WTC11 (cell line): ENCODE data around the gene ADD1. TPM values are rescaled to one million over a fixed set of nuclear protein-coding genes. Genes with fewer than 3 reads are reported as not detected.

Experiments used
- ATAC-seq: fragments of 200-7000 bp; cut with Tn5 transposase; 2 replicates; pipeline ENCODE4 v1.10.0; 2021; ENCODE audit warnings: mild to moderate bottlenecking, moderate library complexity
- CTCF ChIA-PET: fragments of 300-600 bp; sonication (Branson Sonifier 250); formaldehyde crosslinking; loops from one replicate; lab custom pipeline; 2021; ENCODE audit warnings: antibody characterized with exemption; lab: Charles Lee
- POLR2A ChIA-PET: fragments of 350-600 bp; sonication (Branson Sonifier 250); formaldehyde crosslinking; loops from one replicate; lab custom pipeline; 2021; ENCODE audit warnings: antibody characterized with exemption; lab: Charles Lee
- DNase-seq: peaks from one replicate; pipeline ENCODE4 v3.0.0; 2021; ENCODE audit warnings: low spot score
- H3K27ac Mint-ChIP-seq: 2 replicates; pipeline ENCODE4 v1.8.0; 2021; ENCODE audit warnings: mixed read lengths
- H3K27me3 Mint-ChIP-seq: 2 replicates; pipeline ENCODE4 v1.8.0; 2021; ENCODE audit warnings: low read depth, mild to moderate bottlenecking, moderate library complexity, mixed read lengths
- H3K36me3 Mint-ChIP-seq: 2 replicates; pipeline ENCODE4 v1.8.0; 2021; ENCODE audit warnings: mixed read lengths
- H3K4me1 Mint-ChIP-seq: 2 replicates; pipeline ENCODE4 v1.8.0; 2022; ENCODE audit warnings: mixed read lengths
- H3K4me3 Mint-ChIP-seq: 2 replicates; pipeline ENCODE4 v1.8.0; 2021; ENCODE audit warnings: mild to moderate bottlenecking, moderate library complexity, mixed read lengths
- H3K9me3 Mint-ChIP-seq: 2 replicates; pipeline ENCODE4 v1.8.0; 2021; ENCODE audit warnings: mixed read lengths
- CBFB ChIP-seq: sonication (generic); formaldehyde crosslinking; IDR thresholded peaks from 2 replicates; pipeline ENCODE4 v1.8.1; 2022; ENCODE audit warnings: mild to moderate bottlenecking, low read depth, missing genetic modification reagents
- CTCF ChIP-seq: fragments of 200-600 bp; IDR thresholded peaks from 2 replicates; pipeline ENCODE4 v1.8.0; 2022; ENCODE audit warnings: antibody characterized with exemption
- E2F5 ChIP-seq: sonication (generic); formaldehyde crosslinking; IDR thresholded peaks from 2 replicates; pipeline ENCODE4 v1.8.1; 2022; ENCODE audit warnings: mild to moderate bottlenecking, moderate library complexity, missing genetic modification reagents
- ETV6 ChIP-seq: sonication (generic); formaldehyde crosslinking; IDR thresholded peaks from 2 replicates; pipeline ENCODE4 v1.8.1; 2022; ENCODE audit warnings: mild to moderate bottlenecking, missing genetic modification reagents
- GABPB1 ChIP-seq: sonication (generic); formaldehyde crosslinking; IDR thresholded peaks from 2 replicates; pipeline ENCODE4 v1.8.1; 2023; ENCODE audit warnings: mild to moderate bottlenecking, missing genetic modification reagents
- GTF2I ChIP-seq: fragments of 250-450 bp; sonication (Bioruptor Pico); conservative IDR thresholded peaks from 2 replicates; pipeline ENCODE4 v1.4.0; 2021; ENCODE audit warnings: mild to moderate bottlenecking
- MXD4 ChIP-seq: fragments of 250-450 bp; sonication (Bioruptor Pico); IDR thresholded peaks from 2 replicates; pipeline ENCODE4 v1.8.0; 2021; ENCODE audit warnings: mild to moderate bottlenecking, moderate library complexity, borderline replicate concordance
- NFATC4 ChIP-seq: fragments of 250-450 bp; sonication (Bioruptor Pico); IDR thresholded peaks from 2 replicates; pipeline ENCODE4 v1.9.0; 2021; ENCODE audit warnings: mild to moderate bottlenecking
- NR2C2 ChIP-seq: sonication (generic); formaldehyde crosslinking; IDR thresholded peaks from 2 replicates; pipeline ENCODE4 v1.8.0; 2022; ENCODE audit warnings: mild to moderate bottlenecking, missing genetic modification reagents
- PRRX2 ChIP-seq: fragments of 250-450 bp; sonication (Bioruptor Pico); IDR thresholded peaks from 2 replicates; pipeline ENCODE4 v1.8.0; 2021; ENCODE audit warnings: mild to moderate bottlenecking
- RORB ChIP-seq: fragments of 250-450 bp; sonication (Bioruptor Pico); IDR thresholded peaks from 2 replicates; pipeline ENCODE4 v1.9.0; 2021; ENCODE audit warnings: mild to moderate bottlenecking
- SP1 ChIP-seq: sonication (generic); formaldehyde crosslinking; conservative IDR thresholded peaks from 2 replicates; pipeline ENCODE4 v1.8.1; 2022; ENCODE audit warnings: missing genetic modification reagents
- STAT6 ChIP-seq: sonication (generic); formaldehyde crosslinking; conservative IDR thresholded peaks from 2 replicates; pipeline ENCODE4 v1.8.1; 2023; ENCODE audit warnings: mild to moderate bottlenecking, low read depth, missing genetic modification reagents, moderate library complexity
- USF2 ChIP-seq: sonication (generic); formaldehyde crosslinking; IDR thresholded peaks from 2 replicates; pipeline ENCODE4 v1.8.1; 2023; ENCODE audit warnings: mild to moderate bottlenecking, missing genetic modification reagents, moderate library complexity
- ZBTB43 ChIP-seq: sonication (generic); formaldehyde crosslinking; IDR thresholded peaks from 2 replicates; pipeline ENCODE4 v1.8.1; 2023; ENCODE audit warnings: mild to moderate bottlenecking, missing genetic modification reagents
- ZMAT4 ChIP-seq: fragments of 250-450 bp; sonication (Bioruptor Pico); IDR thresholded peaks from 2 replicates; pipeline ENCODE4 v1.9.0; 2021; ENCODE audit warnings: mild to moderate bottlenecking
- ZNF219 ChIP-seq: sonication (generic); formaldehyde crosslinking; IDR thresholded peaks from 2 replicates; pipeline ENCODE4 v1.8.0; 2023; ENCODE audit warnings: missing genetic modification reagents, mild to moderate bottlenecking, borderline replicate concordance
- ZNF317 ChIP-seq: sonication (generic); formaldehyde crosslinking; IDR thresholded peaks from 2 replicates; pipeline ENCODE4 v1.8.1; 2023; ENCODE audit warnings: low read depth, mild to moderate bottlenecking, moderate library complexity, missing genetic modification reagents, borderline replicate concordance
- total RNA-seq: library from RNA; stranded (reverse); gene quantifications from 3 replicates; pipeline ENCODE4 v1.2.3, GENCODE V29; 2021

ADD1 gene
- total RNA-seq, 1 experiment from 2014 or later = 178 TPM

- CTCF ChIA-PET = interaction anchor here (0.7 kb wide), 2 partner anchors 10 to 38 kb away, joined by 3 to 4 read pairs; no protein-coding TSS in a partner anchor
- H3K27me3 Mint-ChIP-seq = no peaks in the 10 kb centered on the region
- TF ChIP-seq MXD4 (CRISPR knock-in tag) (no peak), NR2C2 (CRISPR knock-in tag) (no peak), ZNF219 (CRISPR knock-in tag) (no peak), CBFB (CRISPR knock-in tag) (no peak), NFATC4 (CRISPR knock-in tag) (no peak), ZBTB43 (CRISPR knock-in tag) (no peak), E2F5 (CRISPR knock-in tag) (no peak)
- TF ChIP-seq, all 79 proteins: peak for 0
- Mint-ChIP-seq H3K9me3 (no peaks in the 10 kb centered on the region), H3K36me3 (peaks cover 15% of the 10 kb centered on the region; the same call in 1 of the 2 replicates), H3K27ac (peak overlapping the region; percentile 50; the same call in 1 of the 2 replicates), H3K4me3 (no peak overlapping the region), H3K4me1 (peaks cover 12% of the 10 kb centered on the region)
- no peak for ATAC-seq
- no peak for DNase-seq
- POLR2A ChIA-PET = no interaction called here
Measured at GRCh38 chr4:2852481-2852921, 8.9 kb downstream of the ADD1 start.

- no peak for TF ChIP-seq GTF2I (CRISPR knock-in tag)
- DNase-seq = no peak
- POLR2A ChIA-PET = interaction anchor here (0.7 kb wide), 1 partner anchor 618 kb away, joined by 4 read pairs; no protein-coding TSS in a partner anchor
- CTCF ChIA-PET = interaction anchor here (0.6 kb wide), 1 partner anchor 55 kb away, joined by 3 read pairs; no protein-coding TSS in a partner anchor
- H3K27ac Mint-ChIP-seq = peak overlapping the region; percentile 33; the same call in 1 of the 2 replicates
- no peaks in the 10 kb centered on the region for H3K9me3 Mint-ChIP-seq
- peaks cover 15% of the 10 kb centered on the region; the same call in 1 of the 2 replicates for H3K36me3 Mint-ChIP-seq
- H3K4me3 Mint-ChIP-seq = no peak overlapping the region
- H3K4me1 Mint-ChIP-seq = peaks cover 22% of the 10 kb centered on the region
- ATAC-seq = no peak
- H3K27me3 Mint-ChIP-seq = no peaks in the 10 kb centered on the region
Measured at GRCh38 chr4:2855584-2855983, 11.9 kb downstream of the ADD1 start.

- Mint-ChIP-seq H3K9me3 (no peaks in the 10 kb centered on the region), H3K4me3 (no peak overlapping the region), H3K36me3 (peaks cover 15% of the 10 kb centered on the region; the same call in 1 of the 2 replicates), H3K4me1 (peaks cover 29% of the 10 kb centered on the region), H3K27ac (no peak overlapping the region), H3K27me3 (no peaks in the 10 kb centered on the region)
- DNase-seq (no peak), ATAC-seq (no peak)
- ChIA-PET CTCF (no interaction called here), POLR2A (no interaction called here)
- TF ChIP-seq GTF2I (CRISPR knock-in tag) = no peak
Measured at GRCh38 chr4:2856266-2856665, 12.6 kb downstream of the ADD1 start.

GRCh38 chr4:2857349-2857927 lies 13.8 kb downstream of the ADD1 start:
- Mint-ChIP-seq H3K4me1 (peaks cover 41% of the 10 kb centered on the region), H3K27me3 (no peaks in the 10 kb centered on the region), H3K36me3 (peaks cover 15% of the 10 kb centered on the region; the same call in 1 of the 2 replicates), H3K4me3 (no peak overlapping the region), H3K9me3 (no peaks in the 10 kb centered on the region), H3K27ac (no peak overlapping the region)
- DNase-seq (no peak), ATAC-seq (no peak)
- POLR2A ChIA-PET = interaction anchor here (1.1 kb wide), 1 partner anchor 15 kb away, joined by 3 read pairs; no protein-coding TSS in a partner anchor
- TF ChIP-seq USF2 (CRISPR knock-in tag) = no peak
- TF ChIP-seq ZNF317 = no peak
- no peak for TF ChIP-seq GABPB1 (CRISPR knock-in tag)
- TF ChIP-seq SP1 (CRISPR knock-in tag) = no peak
- no peak for TF ChIP-seq GTF2I (CRISPR knock-in tag)
- TF ChIP-seq RORB (CRISPR knock-in tag) = no peak
- TF ChIP-seq STAT6 (CRISPR knock-in tag) = no peak
- TF ChIP-seq ZMAT4 (CRISPR knock-in tag) = no peak
- no peak for TF ChIP-seq ZBTB43 (CRISPR knock-in tag)
- TF ChIP-seq ETV6 = no peak
- TF ChIP-seq CTCF = no peak
- no peak for TF ChIP-seq PRRX2
- TF ChIP-seq NR2C2 (CRISPR knock-in tag) = no peak
- CTCF ChIA-PET = no interaction called here
